Brain microvascular endothelial cell (primary cell): ENCODE data around the gene CROCC2.

Experiments used
- DNase-seq: peaks from one replicate; pipeline ENCODE4 v3.0.0-alpha.2; 2020
- H3K27ac ChIP-seq: fragments of 250-450 bp; sonication (Bioruptor Pico); 2 replicates; pipeline ENCODE4 v1.5.1; 2020; ENCODE audit warnings: mild to moderate bottlenecking, moderate library complexity
- H3K27me3 ChIP-seq: fragments of 250-450 bp; sonication (Bioruptor Pico); replicated peaks from 2 replicates; pipeline ENCODE4 v1.5.1; 2020; ENCODE audit warnings: mild to moderate bottlenecking
- H3K36me3 ChIP-seq: fragments of 250-450 bp; sonication (Bioruptor Pico); replicated peaks from 2 replicates; pipeline ENCODE4 v1.5.1; 2020; ENCODE audit warnings: mild to moderate bottlenecking
- H3K4me3 ChIP-seq: 2 replicates; pipeline ENCODE4 v1.5.1; 2011; ENCODE audit warnings: low read depth, mild to moderate bottlenecking, control low read depth, low read length, moderate library complexity
- CTCF ChIP-seq: IDR thresholded peaks from 2 replicates; pipeline ENCODE4 v1.5.1; 2011; ENCODE audit warnings: low read depth, mild to moderate bottlenecking, moderate library complexity, low read length, control low read depth, inconsistent platforms; ENCODE audit errors: missing control alignments
- in situ Hi-C: cut with HindIII; loops from 2 replicates; pipeline ENCODE4 v1.10.0; 2017; ENCODE audit warnings: low sequenced_read_pairs, low pct_ligation_motif_present

The CROCC2 gene

GRCh38 chr2:240961910-240962299 is 55.8 kb downstream of the CROCC2 start:
- H3K27me3 ChIP-seq: peaks cover 12% of the 10 kb centered on the region
- no peaks in the 10 kb centered on the region for H3K36me3 ChIP-seq
- no peak for DNase-seq
- H3K27ac ChIP-seq: no peak overlapping the region
- in situ Hi-C loops: no loop called here
- TF ChIP-seq CTCF: no peak
- H3K4me3 ChIP-seq: no peak overlapping the region

GRCh38 chr2:240962300-240963064 is 56.3 kb downstream of the CROCC2 start:
- in situ Hi-C loops: no loop called here
- no peak for DNase-seq
- no peak for TF ChIP-seq CTCF
- Histone ChIP-seq H3K27ac (no peak overlapping the region), H3K36me3 (no peaks in the 10 kb centered on the region), H3K4me3 (no peak overlapping the region), H3K27me3 (peaks cover 12% of the 10 kb centered on the region)

GRCh38 chr2:240963065-240963867 is 57.1 kb downstream of the CROCC2 start:
- Histone ChIP-seq H3K36me3 (no peaks in the 10 kb centered on the region), H3K27me3 (peaks cover 11% of the 10 kb centered on the region)
- TF ChIP-seq CTCF: no peak

GRCh38 chr2:240963868-240964703 is 58.0 kb downstream of the CROCC2 start:
- in situ Hi-C loops: no loop called here
- H3K27me3 ChIP-seq: peaks cover 11% of the 10 kb centered on the region
- DNase-seq: no peak

More at GRCh38 chr2:240963065-240963867, 57.1 kb downstream of the CROCC2 start:
- in situ Hi-C loops: no loop called here
- no peak overlapping the region for H3K27ac ChIP-seq
- no peak overlapping the region for H3K4me3 ChIP-seq
- DNase-seq: no peak

More at GRCh38 chr2:240963868-240964703, 58.0 kb downstream of the CROCC2 start:
- H3K27ac ChIP-seq: no peak overlapping the region
- no peak for TF ChIP-seq CTCF
- H3K4me3 ChIP-seq: no peak overlapping the region
- no peaks in the 10 kb centered on the region for H3K36me3 ChIP-seq
